ENCODE data around the gene CDC37L1. TPM values are rescaled to one million over a fixed set of nuclear protein-coding genes. Genes with fewer than 3 reads are reported as not detected.

The CDC37L1 gene
- total and polyA plus RNA-seq, 2 experiments from 2014 or later: 26.9 to 29.6 TPM

- no peak overlapping the region for H2AFZ ChIP-seq
- no peak overlapping the region for H3K27ac Mint-ChIP-seq
- TF ChIP-seq ZNF331 (CRISPR knock-in tag; IDR thresholded peaks at IDR 0.05; ENCODE audit: low read depth) (no peak), CTCF (conservative IDR thresholded peaks at IDR 0.05; ENCODE audit: low read depth in 2 of 2) (no peak), JUNB (IDR thresholded peaks at IDR 0.05; ENCODE audit: unreplicated experiment) (no peak), POLR2AphosphoS5 (IDR thresholded peaks at IDR 0.05; ENCODE audit: low read depth) (no peak), STAT1 (IDR thresholded peaks at IDR 0.05; ENCODE audit: unreplicated experiment) (no peak)
- TF ChIP-seq, protein P1, sequence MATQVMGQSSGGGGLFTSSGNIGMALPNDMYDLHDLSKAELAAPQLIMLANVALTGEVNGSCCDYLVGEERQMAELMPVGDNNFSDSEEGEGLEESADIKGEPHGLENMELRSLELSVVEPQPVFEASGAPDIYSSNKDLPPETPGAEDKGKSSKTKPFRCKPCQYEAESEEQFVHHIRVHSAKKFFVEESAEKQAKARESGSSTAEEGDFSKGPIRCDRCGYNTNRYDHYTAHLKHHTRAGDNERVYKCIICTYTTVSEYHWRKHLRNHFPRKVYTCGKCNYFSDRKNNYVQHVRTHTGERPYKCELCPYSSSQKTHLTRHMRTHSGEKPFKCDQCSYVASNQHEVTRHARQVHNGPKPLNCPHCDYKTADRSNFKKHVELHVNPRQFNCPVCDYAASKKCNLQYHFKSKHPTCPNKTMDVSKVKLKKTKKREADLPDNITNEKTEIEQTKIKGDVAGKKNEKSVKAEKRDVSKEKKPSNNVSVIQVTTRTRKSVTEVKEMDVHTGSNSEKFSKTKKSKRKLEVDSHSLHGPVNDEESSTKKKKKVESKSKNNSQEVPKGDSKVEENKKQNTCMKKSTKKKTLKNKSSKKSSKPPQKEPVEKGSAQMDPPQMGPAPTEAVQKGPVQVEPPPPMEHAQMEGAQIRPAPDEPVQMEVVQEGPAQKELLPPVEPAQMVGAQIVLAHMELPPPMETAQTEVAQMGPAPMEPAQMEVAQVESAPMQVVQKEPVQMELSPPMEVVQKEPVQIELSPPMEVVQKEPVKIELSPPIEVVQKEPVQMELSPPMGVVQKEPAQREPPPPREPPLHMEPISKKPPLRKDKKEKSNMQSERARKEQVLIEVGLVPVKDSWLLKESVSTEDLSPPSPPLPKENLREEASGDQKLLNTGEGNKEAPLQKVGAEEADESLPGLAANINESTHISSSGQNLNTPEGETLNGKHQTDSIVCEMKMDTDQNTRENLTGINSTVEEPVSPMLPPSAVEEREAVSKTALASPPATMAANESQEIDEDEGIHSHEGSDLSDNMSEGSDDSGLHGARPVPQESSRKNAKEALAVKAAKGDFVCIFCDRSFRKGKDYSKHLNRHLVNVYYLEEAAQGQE (IDR thresholded peaks at IDR 0.05; ENCODE audit: unreplicated experiment): no peak
- peaks cover 21% of the 10 kb centered on the region for H3K36me3 ChIP-seq (ENCODE audit: insufficient read depth)
- H3K9me2 ChIP-seq (ENCODE audit: insufficient read depth): no peaks in the 10 kb centered on the region; the same call in 1 of the 2 replicates
- DNase-seq (ENCODE audit: low spot score) (no peak), ATAC-seq (no peak)
- H3K4me3 Mint-ChIP-seq: no peak overlapping the region
- H3K4me1 Mint-ChIP-seq: no peaks in the 10 kb centered on the region
- H3K4me2 ChIP-seq: no peak overlapping the region
- H4K20me1 ChIP-seq (replicated peaks; ENCODE audit: insufficient read depth): no peaks in the 10 kb centered on the region; the same call in 1 of the 2 replicates
- H3K9me3 Mint-ChIP-seq: peaks cover 3% of the 10 kb centered on the region; the same call in 2 of the 3 replicates
- no peaks in the 10 kb centered on the region for H3K4me1 ChIP-seq (ENCODE audit: insufficient read depth)
- no peak overlapping the region for H3K27ac ChIP-seq (ENCODE audit: low read depth)
- no peaks in the 10 kb centered on the region for H3F3A ChIP-seq (replicated peaks; ENCODE audit: low read depth)
- no peaks in the 10 kb centered on the region for H3K79me2 ChIP-seq (replicated peaks; ENCODE audit: insufficient read depth)
- H3K36me3 Mint-ChIP-seq (ENCODE audit: low read depth): peaks cover 34% of the 10 kb centered on the region
- H3K27me3 Mint-ChIP-seq (ENCODE audit: insufficient read depth, low read depth, poor library complexity): no peaks in the 10 kb centered on the region
- no peak overlapping the region for H3K4me3 ChIP-seq
- no peaks in the 10 kb centered on the region for H3K27me3 ChIP-seq (ENCODE audit: insufficient read depth)
These were observed 38.4 kb downstream of the CDC37L1 start for GRCh38 chr9:4717815-4718214.

GRCh38 chr9:4718911-4719310 is 39.5 kb downstream of the CDC37L1 start:
- no peak overlapping the region for H3K4me2 ChIP-seq
- H3K27me3 Mint-ChIP-seq (ENCODE audit: insufficient read depth, low read depth, poor library complexity): no peaks in the 10 kb centered on the region
- no peaks in the 10 kb centered on the region; the same call in 1 of the 2 replicates for H3K9me2 ChIP-seq (ENCODE audit: insufficient read depth)
- H3K4me3 ChIP-seq: no peak overlapping the region
- no peak overlapping the region for H2AFZ ChIP-seq
- H3K27ac ChIP-seq (ENCODE audit: low read depth): no peak overlapping the region
- H3K4me1 ChIP-seq (ENCODE audit: insufficient read depth): no peaks in the 10 kb centered on the region
- peaks cover 31% of the 10 kb centered on the region for H3K36me3 Mint-ChIP-seq (ENCODE audit: low read depth)
- H4K20me1 ChIP-seq (replicated peaks; ENCODE audit: insufficient read depth): no peaks in the 10 kb centered on the region; the same call in 1 of the 2 replicates
- no peak overlapping the region for H3K27ac Mint-ChIP-seq
- H3F3A ChIP-seq (replicated peaks; ENCODE audit: low read depth): no peaks in the 10 kb centered on the region
- H3K36me3 ChIP-seq (ENCODE audit: insufficient read depth): peaks cover 15% of the 10 kb centered on the region; the same call in 1 of the 2 replicates
- no peak overlapping the region for H3K4me3 Mint-ChIP-seq
- DNase-seq (ENCODE audit: low spot score): no peak
- H3K79me2 ChIP-seq (replicated peaks; ENCODE audit: insufficient read depth): no peaks in the 10 kb centered on the region
- peaks cover under 1% of the 10 kb centered on the region; the same call in 1 of the 3 replicates for H3K9me3 Mint-ChIP-seq
- H3K27me3 ChIP-seq (ENCODE audit: insufficient read depth): no peaks in the 10 kb centered on the region
- ATAC-seq: no peak
- H3K4me1 Mint-ChIP-seq: no peaks in the 10 kb centered on the region
- TF ChIP-seq CREB1 (CRISPR knock-in tag; IDR thresholded peaks at IDR 0.05; ENCODE audit: low read depth) (no peak), STAT1 (IDR thresholded peaks at IDR 0.05; ENCODE audit: unreplicated experiment) (no peak), CTCF (conservative IDR thresholded peaks at IDR 0.05; ENCODE audit: low read depth in 2 of 2) (no peak)
